K562 (cell line): ENCODE results near the gene SRPK2. TPM values are rescaled to one million over a fixed set of nuclear protein-coding genes. Genes with fewer than 3 reads are reported as not detected.
A peak's percentile ranks its signal among the peaks of the same experiment; 100 is the strongest.

Source experiments
- ATAC-seq: fragments of 200-7000 bp; cut with Tn5 transposase; 3 replicates; pipeline ENCODE4 v1.9.1; 2020; ENCODE audit warnings: moderate library complexity
- BruUV-seq: library from RNA; stranded (reverse); fragments of 400-500 nt; replicated peaks from 2 replicates; lab custom pipeline; 2021; lab: Mats Ljungman, UMichigan
- CTCF ChIA-PET: fragments of 300-600 bp; formaldehyde crosslinking; extraction: SDS; loops from one replicate; lab custom pipeline; 2021; ENCODE audit warnings: low intra/inter-chr PET ratio; lab: Yijun Ruan, JAX
- POLR2A ChIA-PET: fragments of 300-600, 350-650 bp; sonication (Branson Sonifier 250); formaldehyde crosslinking; extraction: SDS; loops from one replicate; lab custom pipeline; 2021; ENCODE audit warnings: antibody characterized with exemption, inconsistent platforms; lab: Yijun Ruan, JAX
- DNase-seq, 4 experiments: peaks; one replicate each; pipeline versions ENCODE4 v3.0.0 to v3.0.0-alpha.2; 2011 to 2018; ENCODE audit warnings: low spot score in 3 of 4, mixed read lengths in 3 of 4; ENCODE audit errors: extremely low read depth in 1 of 4
- FAIRE-seq: peaks from 2 replicates; lab custom pipeline; 2011; peaks lifted over from hg19 to GRCh38; lab: Jason Lieb, UNC
- H2AFZ ChIP-seq: 2 replicates; pipeline ENCODE4 v1.6.0; 2011; ENCODE audit warnings: low read depth, low read length, control low read depth, inconsistent platforms
- H3K27ac ChIP-seq: fragments of 200-600 bp; 3 replicates; pipeline ENCODE4 v1.8.0; 2011; ENCODE audit warnings: low read depth, mild to moderate bottlenecking, control low read depth, inconsistent platforms, low read length, moderate library complexity, mixed read lengths; ENCODE audit errors: extremely low read depth
- H3K27me3 ChIP-seq, 2 experiments: fragments of 300-600 bp in 1 of 2; 2 replicates in 1 of 2; 3 replicates in 1 of 2; pipeline versions ENCODE4 v1.6.0 to v1.8.0; 2011; ENCODE audit warnings: inconsistent platforms in 2 of 2, low read length in 2 of 2, mild to moderate bottlenecking in 1 of 2, mixed read lengths in 1 of 2, moderate library complexity in 1 of 2; ENCODE audit not compliant: control insufficient read depth in 2 of 2, insufficient read depth in 2 of 2
- H3K36me3 ChIP-seq: fragments of 300-600 bp; 3 replicates; pipeline ENCODE4 v1.8.0; 2011; ENCODE audit warnings: mild to moderate bottlenecking, low read length, inconsistent platforms; ENCODE audit not compliant: control insufficient read depth, insufficient read depth
- H3K4me1 ChIP-seq, 2 experiments: fragments of 200-600 bp in 1 of 2; replicated peaks in 1 of 2; 2 replicates in 1 of 2; 3 replicates in 1 of 2; pipeline versions ENCODE4 v1.5.1 to v1.8.0; 2011; ENCODE audit warnings: inconsistent platforms in 2 of 2, low read length in 2 of 2, mild to moderate bottlenecking in 1 of 2, mixed read lengths in 1 of 2, moderate library complexity in 1 of 2; ENCODE audit not compliant: control insufficient read depth in 2 of 2, insufficient read depth in 2 of 2
- H3K4me2 ChIP-seq: 2 replicates; pipeline ENCODE4 v1.6.1; 2011; ENCODE audit warnings: low read length, control low read depth, inconsistent platforms, mixed read lengths; ENCODE audit not compliant: insufficient read depth
- H3K4me3 ChIP-seq: fragments of 200-600 bp; sonication (generic), shearing (Covaris generic); 2 replicates; pipeline ENCODE4 v1.5.1; 2016; ENCODE audit warnings: control low read depth, inconsistent platforms
- H3K79me2 ChIP-seq: fragments of 200-600 bp; 3 replicates; pipeline ENCODE4 v1.8.0; 2011; ENCODE audit warnings: low read length, inconsistent platforms; ENCODE audit not compliant: control insufficient read depth, insufficient read depth
- H3K9ac ChIP-seq, 2 experiments: 2 replicates each; pipeline versions ENCODE4 v1.6.0 to v1.6.1; 2011; ENCODE audit warnings: low read depth in 2 of 2, low read length in 2 of 2, control low read depth in 1 of 2, inconsistent platforms in 1 of 2, mild to moderate bottlenecking in 1 of 2, mixed read lengths in 1 of 2; ENCODE audit not compliant: insufficient read depth in 1 of 2
- H3K9me1 ChIP-seq: one replicate; pipeline ENCODE4 v1.6.0; 2011; ENCODE audit warnings: inconsistent platforms, mild to moderate bottlenecking, low read length, moderate library complexity; ENCODE audit not compliant: control insufficient read depth, insufficient read depth
- H3K9me3 ChIP-seq: replicated peaks from 2 replicates; pipeline ENCODE4 v1.5.1; 2011; ENCODE audit warnings: low read depth, low read length, inconsistent platforms; ENCODE audit not compliant: control insufficient read depth, insufficient read depth
- H4K20me1 ChIP-seq: replicated peaks from 2 replicates; pipeline ENCODE4 v1.6.1; 2011; ENCODE audit warnings: low read length, inconsistent platforms, mixed read lengths; ENCODE audit not compliant: control insufficient read depth, insufficient read depth
- ARID3A ChIP-seq: IDR thresholded peaks from 2 replicates; pipeline ENCODE4 v1.6.1; 2012; ENCODE audit warnings: low read depth, low read length, improper control_type of control experiment, borderline replicate concordance
- BACH1 ChIP-seq: fragments of 200-800 bp; sonication (Bioruptor generic); IDR thresholded peaks from 2 replicates; pipeline ENCODE4 v1.6.1; 2016; ENCODE audit warnings: missing genetic modification characterization, missing compliant biosample characterization
- CREBBP ChIP-seq: IDR thresholded peaks from one replicate; pipeline ENCODE4 v1.6.1; 2012; ENCODE audit warnings: low read depth, mild to moderate bottlenecking, control low read depth, inconsistent platforms, low read length
- EGR1 ChIP-seq: fragments of 450-650 bp; conservative IDR thresholded peaks from 2 replicates; pipeline ENCODE4 v1.6.1; 2017; ENCODE audit warnings: mild to moderate bottlenecking
- ETV6 ChIP-seq, 3 experiments: fragments of 150-350 bp in 1 of 3; sonication (generic) in 1 of 3; formaldehyde crosslinking in 1 of 3; IDR thresholded peaks; 2 replicates each; pipeline versions ENCODE4 v1.6.1 to v1.8.0; 2014 to 2022; ENCODE audit warnings: borderline replicate concordance in 2 of 3, low read depth in 2 of 3, antibody characterized with exemption in 1 of 3, low read length in 1 of 3, mild to moderate bottlenecking in 1 of 3, missing genetic modification reagents in 1 of 3
- FOS ChIP-seq: IDR thresholded peaks from 3 replicates; pipeline ENCODE4 v1.6.1; 2011; ENCODE audit not compliant: insufficient read length; ENCODE audit errors: extremely low read depth
- FOXJ3 ChIP-seq: sonication (generic); formaldehyde crosslinking; IDR thresholded peaks from 2 replicates; pipeline ENCODE4 v1.4.0; 2020; ENCODE audit warnings: mild to moderate bottlenecking, missing genetic modification reagents
- KAT8 ChIP-seq: fragments of 450-650 bp; IDR thresholded peaks from 2 replicates; pipeline ENCODE4 v1.6.1; 2016; ENCODE audit warnings: low read depth, mild to moderate bottlenecking
- MCM3 ChIP-seq: fragments of 450-650 bp; IDR thresholded peaks from 2 replicates; pipeline ENCODE4 v1.6.1; 2016
- RAD21 ChIP-seq, 2 experiments: fragments of 250-450 bp in 1 of 2; fragments of 450-650 bp in 1 of 2; sonication (Bioruptor Pico) in 1 of 2; formaldehyde crosslinking in 1 of 2; IDR thresholded peaks in 1 of 2; conservative IDR thresholded peaks in 1 of 2; 2 replicates each; pipeline versions ENCODE4 v1.4.0 to v1.8.0; 2020 to 2022; ENCODE audit warnings: mild to moderate bottlenecking in 2 of 2, moderate library complexity in 1 of 2
- RAD51 ChIP-seq: fragments of 450-650 bp; IDR thresholded peaks from 2 replicates; pipeline ENCODE4 v1.7.1; 2016; ENCODE audit warnings: low read depth, mild to moderate bottlenecking, borderline replicate concordance
- SMAD4 ChIP-seq: fragments of 250-450 bp; sonication (Bioruptor Pico); conservative IDR thresholded peaks from 2 replicates; pipeline ENCODE4 v1.8.0; 2021; ENCODE audit warnings: inconsistent platforms, mild to moderate bottlenecking, moderate library complexity
- SREBF2 ChIP-seq: sonication (generic); formaldehyde crosslinking; IDR thresholded peaks from 2 replicates; pipeline ENCODE4 v1.4.0; 2020; ENCODE audit warnings: mild to moderate bottlenecking, missing genetic modification reagents
- SRSF1 ChIP-seq: fragments of 200-400 bp; formaldehyde crosslinking; IDR thresholded peaks from 2 replicates; pipeline ENCODE4 v1.6.1; 2017; ENCODE audit warnings: mild to moderate bottlenecking, low read depth, low read length, moderate library complexity
- TEAD1 ChIP-seq, 2 experiments: fragments of 450-650 bp in 1 of 2; sonication (generic) in 1 of 2; formaldehyde crosslinking; IDR thresholded peaks; 2 replicates each; pipeline versions ENCODE4 v1.4.0 to v1.8.0; 2020 to 2022; ENCODE audit warnings: mild to moderate bottlenecking in 2 of 2, missing genetic modification reagents in 1 of 2
- U2AF1 ChIP-seq: fragments of 200-400 bp; formaldehyde crosslinking; optimal IDR thresholded peaks from 2 replicates; pipeline ENCODE3; 2017; ENCODE audit warnings: mild to moderate bottlenecking, low read depth, low read length, moderate library complexity
- ZBTB1 ChIP-seq: sonication (generic); formaldehyde crosslinking; IDR thresholded peaks from 2 replicates; pipeline ENCODE4 v1.8.1; 2023; ENCODE audit warnings: missing genetic modification reagents, low read depth, mild to moderate bottlenecking, borderline replicate concordance
- WGBS: fragments of 100-300 bp; shearing (Covaris generic); methylation state at CpG from one replicate; pipeline ENCODE4 v1.1.6; 2016; ENCODE audit warnings: low coverage, mixed read lengths; ENCODE audit not compliant: insufficient coverage; ENCODE audit errors: missing lambda C conversion rate; 5-methylcytosine and 5-hydroxymethylcytosine counted together
- in situ Hi-C: fragments of 300-500 bp; cut with MboI; formaldehyde crosslinking; loops from 4 replicates; pipeline ENCODE4 v1.15.0; 2018; ENCODE audit warnings: inconsistent platforms, mixed read lengths
- intact Hi-C: fragments of 100-400 bp; cut with micrococcal nuclease; formaldehyde crosslinking; loops from 2 replicates; pipeline ENCODE4 v1.14.2; 2022
- polyA plus RNA-seq, 8 experiments: library from polyadenylated mRNA; depleted of rRNA in 4 of 8; stranded (reverse) in 5 of 8; unstranded in 3 of 8; fragments of >200 nt; fragmentation: Nextera tagmentation in 2 of 8; fragmentation: Illumina TruSeq in 1 of 8; extraction: Ambion mirVana in 2 of 8; extraction: Trizol in 1 of 8; gene quantifications; 2 replicates each; pipeline versions ENCODE4 v1.2.1 to v1.2.3, GENCODE V29; 2011 to 2014; ENCODE audit warnings: inconsistent platforms in 1 of 8, missing spikeins in 1 of 8
- total RNA-seq, 7 experiments: library from RNA; depleted of rRNA in 6 of 7; stranded (reverse); fragments of >200 nt in 6 of 7; fragmentation: Illumina TruSeq in 2 of 7; extraction: Trizol in 2 of 7; gene quantifications; 2 replicates each; pipeline versions ENCODE4 v1.2.1 to v1.2.3, GENCODE V29; 2011 to 2021; ENCODE audit warnings: low replicate concordance in 1 of 7
- TF ChIP-seq, protein P1 (sequence below), 2 experiments: fragments of 150-350 bp in 1 of 2; IDR thresholded peaks; 2 replicates each; pipeline ENCODE4 v1.6.1; 2012 to 2016; ENCODE audit warnings: low read depth in 2 of 2, low read length in 2 of 2, mild to moderate bottlenecking in 1 of 2, moderate library complexity in 1 of 2

SRPK2 gene
- total and polyA plus RNA-seq, 9 of the 15 experiments (the other 6 are each of a cell fraction or from before 2014, with no cell fraction given) = 21.5 to 44.7 (median 33.3) TPM

DNA sequence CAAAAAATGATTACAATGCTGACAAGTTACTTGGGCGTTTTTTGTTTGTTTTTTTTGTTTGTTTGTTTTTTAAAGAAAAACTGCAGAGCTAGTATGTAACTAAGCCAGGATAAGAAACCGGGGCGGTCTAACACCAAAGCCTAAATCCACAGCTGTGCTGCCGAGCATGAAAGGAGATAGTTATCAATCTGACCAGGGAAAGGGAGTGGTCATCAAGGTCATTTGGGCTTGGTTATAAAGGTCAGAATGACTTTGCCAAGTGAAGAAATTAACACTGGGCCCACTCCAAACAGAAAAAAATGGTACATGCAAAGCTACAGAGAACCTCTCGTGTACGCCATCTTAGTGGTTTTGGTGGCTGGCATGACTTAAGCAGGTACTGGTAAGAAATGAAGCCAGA lies 104.7 kb downstream of the SRPK2 start:
- Histone ChIP-seq H3K27me3 (no peaks in the 10 kb centered on the region), H3K9me1 (no peaks in the 10 kb centered on the region), H3K79me2 (peaks cover 29% of the 10 kb centered on the region), H3K4me2 (peak overlapping the region; percentile 33; the same call in 1 of the 2 replicates), H3K4me3 (no peak overlapping the region), H3K4me1 (peaks cover 4 to 17% of the 10 kb centered on the region in 2 experiments; a peak in 4 of 5 replicates), H2AFZ (no peak overlapping the region), H3K9me3 (no peaks in the 10 kb centered on the region), H3K36me3 (no peaks in the 10 kb centered on the region), H3K27ac (no peak overlapping the region), H3K9ac (no peak overlapping the region; a peak in 1 of 4 replicates), H4K20me1 (peaks cover 10% of the 10 kb centered on the region)
- 27% methylated on average over 6 of the region's 6 CpGs for WGBS
- in situ Hi-C loops = no loop called here
- intact Hi-C loops = no loop called here
- FAIRE-seq (no peak), DNase-seq (peak; percentile 44 to 55 (median 49)), ATAC-seq (peak; percentile 82)
- BruUV-seq = no TSS peak
- CTCF ChIA-PET = no interaction called here
- POLR2A ChIA-PET = interaction anchor here (0.6 to 2.1 kb wide), 6 partner anchors 9 to 60 kb away, joined by 3 to 9 read pairs (median 5); no protein-coding TSS in a partner anchor
- TF ChIP-seq FOS = no peak
- no peak for TF ChIP-seq EGR1
- TF ChIP-seq KAT8 = no peak
- no peak for TF ChIP-seq MCM3
- no peak for TF ChIP-seq SREBF2 (CRISPR knock-in tag)
- TF ChIP-seq RAD21 (CRISPR knock-in tag; conservative IDR thresholded peaks at IDR 0.05 in 1 of 2, IDR thresholded peaks at IDR 0.05 in 1 of 2) = no peak
- TF ChIP-seq ARID3A = peak; percentile 34; the same call in 1 of the 2 replicates
- TF ChIP-seq ZBTB1 (CRISPR knock-in tag) = no peak
- TF ChIP-seq SRSF1 = no peak
- no peak for TF ChIP-seq U2AF1
- TF ChIP-seq SMAD4 = no peak
- no peak for TF ChIP-seq BACH1 (tag)
- no peak for TF ChIP-seq FOXJ3 (CRISPR knock-in tag)
- TF ChIP-seq, protein P1, sequence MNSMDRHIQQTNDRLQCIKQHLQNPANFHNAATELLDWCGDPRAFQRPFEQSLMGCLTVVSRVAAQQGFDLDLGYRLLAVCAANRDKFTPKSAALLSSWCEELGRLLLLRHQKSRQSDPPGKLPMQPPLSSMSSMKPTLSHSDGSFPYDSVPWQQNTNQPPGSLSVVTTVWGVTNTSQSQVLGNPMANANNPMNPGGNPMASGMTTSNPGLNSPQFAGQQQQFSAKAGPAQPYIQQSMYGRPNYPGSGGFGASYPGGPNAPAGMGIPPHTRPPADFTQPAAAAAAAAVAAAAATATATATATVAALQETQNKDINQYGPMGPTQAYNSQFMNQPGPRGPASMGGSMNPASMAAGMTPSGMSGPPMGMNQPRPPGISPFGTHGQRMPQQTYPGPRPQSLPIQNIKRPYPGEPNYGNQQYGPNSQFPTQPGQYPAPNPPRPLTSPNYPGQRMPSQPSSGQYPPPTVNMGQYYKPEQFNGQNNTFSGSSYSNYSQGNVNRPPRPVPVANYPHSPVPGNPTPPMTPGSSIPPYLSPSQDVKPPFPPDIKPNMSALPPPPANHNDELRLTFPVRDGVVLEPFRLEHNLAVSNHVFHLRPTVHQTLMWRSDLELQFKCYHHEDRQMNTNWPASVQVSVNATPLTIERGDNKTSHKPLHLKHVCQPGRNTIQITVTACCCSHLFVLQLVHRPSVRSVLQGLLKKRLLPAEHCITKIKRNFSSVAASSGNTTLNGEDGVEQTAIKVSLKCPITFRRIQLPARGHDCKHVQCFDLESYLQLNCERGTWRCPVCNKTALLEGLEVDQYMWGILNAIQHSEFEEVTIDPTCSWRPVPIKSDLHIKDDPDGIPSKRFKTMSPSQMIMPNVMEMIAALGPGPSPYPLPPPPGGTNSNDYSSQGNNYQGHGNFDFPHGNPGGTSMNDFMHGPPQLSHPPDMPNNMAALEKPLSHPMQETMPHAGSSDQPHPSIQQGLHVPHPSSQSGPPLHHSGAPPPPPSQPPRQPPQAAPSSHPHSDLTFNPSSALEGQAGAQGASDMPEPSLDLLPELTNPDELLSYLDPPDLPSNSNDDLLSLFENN (IDR thresholded peaks at IDR 0.05; ENCODE audit: low read depth in 2 of 2, low read length in 2 of 2) = no peak
- no peak for TF ChIP-seq ETV6 (IDR thresholded peaks at IDR 0.05; ENCODE audit: borderline replicate concordance in 1 of 2, low read depth in 2 of 2, low read length in 1 of 2)
- no peak for TF ChIP-seq ETV6 (CRISPR knock-in tag; IDR thresholded peaks at IDR 0.05; ENCODE audit: borderline replicate concordance)
- TF ChIP-seq CREBBP = no peak
- 0 out of 2 replicates have a peak, but pooled peaks have one; percentile 21 for TF ChIP-seq RAD51
- TF ChIP-seq TEAD1 (CRISPR knock-in tag; IDR thresholded peaks at IDR 0.05) = no peak
